NCI-H82 treated with DMSO at 0.1 percent for 48 hours (cell line): ENCODE results near the gene ITIH4.
A peak's percentile ranks its signal among the peaks of the same experiment; 100 is the strongest.

ENCODE experiments used
- DNase-seq: peaks from one replicate; lab custom pipeline; 2025; ENCODE audit not compliant: unreplicated experiment; lab: John Stamatoyannopoulos, UW

ITIH4 gene

DNA sequence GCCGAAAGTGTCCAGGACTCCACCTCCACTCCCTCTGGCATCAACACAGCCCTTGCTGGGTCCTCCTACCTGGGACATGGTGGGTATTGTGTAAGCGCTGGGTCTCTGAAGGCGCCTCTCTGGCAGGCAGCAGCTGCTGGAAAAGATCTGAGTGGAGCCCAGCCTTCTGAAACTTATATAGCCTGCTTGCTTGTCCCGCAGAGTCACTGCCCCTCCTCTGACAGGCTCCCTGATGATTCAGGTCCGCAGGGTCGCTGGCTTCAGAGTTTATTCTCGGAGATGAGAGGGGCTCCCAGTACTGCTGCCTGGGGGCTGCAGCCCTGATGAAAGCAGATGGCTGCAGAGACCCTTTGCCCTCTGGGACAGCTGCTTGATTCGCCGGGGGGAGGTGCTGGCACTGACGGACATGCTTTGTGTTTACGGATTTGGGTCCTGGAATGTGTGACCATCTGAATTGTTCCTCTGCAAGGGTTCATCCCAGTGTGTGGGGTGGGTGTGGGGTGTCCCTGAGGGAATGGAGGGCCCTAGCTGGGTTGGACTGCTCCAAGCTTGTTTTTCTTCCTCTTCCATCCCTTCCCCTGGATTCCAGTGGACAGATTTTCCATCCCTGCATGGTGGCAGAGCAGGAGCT is 4.5 kb upstream of the ITIH4 start, which contains the start of gene MUSTN1:
MUSTN1 (minus strand) TSS at position 149 of the 631 bp plus-strand sequence; CDS start at position 78, 71 bp downstream.
- DNase-seq = peak; percentile 16

DNA sequence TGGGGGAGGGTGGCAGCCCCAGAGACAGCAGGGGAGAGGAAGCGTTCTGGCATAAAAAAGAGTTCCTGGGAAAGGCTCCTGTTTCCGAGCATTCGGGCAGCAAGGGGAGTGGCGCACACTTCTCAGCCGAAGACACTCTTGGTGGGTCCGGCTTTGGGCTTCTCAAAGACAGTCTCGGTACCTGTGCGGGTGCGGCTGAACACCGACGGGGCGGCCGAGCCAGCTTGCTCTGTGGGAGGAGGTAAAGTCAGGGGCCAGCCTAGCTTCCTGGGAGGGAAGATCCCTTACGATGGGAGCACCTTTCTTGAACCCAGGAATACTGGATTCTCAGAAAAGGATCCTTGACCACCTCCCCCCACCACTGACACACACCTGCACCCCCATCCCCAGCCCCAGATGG is 2.7 kb upstream of the ITIH4 start:
- DNase-seq = no peak

DNA sequence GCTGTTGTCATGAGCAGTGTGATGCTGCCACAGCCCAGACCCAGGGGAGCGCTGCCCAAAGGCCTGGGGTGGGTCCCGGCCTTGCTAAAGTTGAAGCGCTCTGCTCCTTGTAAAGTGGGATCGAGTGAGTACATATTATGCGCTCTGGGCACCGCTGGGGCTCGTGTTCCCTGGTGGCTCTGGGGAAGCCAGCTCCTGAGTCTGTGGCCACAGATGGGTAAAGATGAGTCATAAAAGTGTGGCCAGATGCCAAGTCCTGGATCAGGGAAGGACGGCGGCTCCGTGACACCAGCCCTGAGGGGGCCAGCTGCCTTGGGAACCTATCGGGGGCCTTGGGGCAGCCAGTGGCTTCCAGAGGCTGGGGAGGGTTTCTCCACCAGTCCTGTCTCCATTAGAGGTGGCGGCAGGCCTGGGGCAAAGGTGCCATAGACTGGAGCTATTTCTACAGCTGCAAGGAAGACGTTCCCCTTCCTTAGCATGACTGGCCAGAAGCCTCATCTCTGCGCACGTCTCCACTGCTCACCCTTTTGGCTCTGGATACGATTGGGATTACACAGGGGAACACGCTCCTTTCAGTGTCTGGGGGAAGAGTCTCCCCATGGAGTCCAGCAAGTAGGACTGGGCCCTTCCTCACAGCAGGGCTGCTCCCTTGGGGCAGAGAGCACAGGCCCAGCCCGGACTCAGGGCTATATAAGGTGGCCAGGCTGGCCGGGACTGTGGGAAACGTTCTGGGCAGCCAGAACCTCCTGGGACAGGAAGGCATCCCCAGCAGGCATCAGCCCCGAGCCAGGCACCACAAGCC is 1.2 kb upstream of the ITIH4 start:
- no peak for DNase-seq

DNA sequence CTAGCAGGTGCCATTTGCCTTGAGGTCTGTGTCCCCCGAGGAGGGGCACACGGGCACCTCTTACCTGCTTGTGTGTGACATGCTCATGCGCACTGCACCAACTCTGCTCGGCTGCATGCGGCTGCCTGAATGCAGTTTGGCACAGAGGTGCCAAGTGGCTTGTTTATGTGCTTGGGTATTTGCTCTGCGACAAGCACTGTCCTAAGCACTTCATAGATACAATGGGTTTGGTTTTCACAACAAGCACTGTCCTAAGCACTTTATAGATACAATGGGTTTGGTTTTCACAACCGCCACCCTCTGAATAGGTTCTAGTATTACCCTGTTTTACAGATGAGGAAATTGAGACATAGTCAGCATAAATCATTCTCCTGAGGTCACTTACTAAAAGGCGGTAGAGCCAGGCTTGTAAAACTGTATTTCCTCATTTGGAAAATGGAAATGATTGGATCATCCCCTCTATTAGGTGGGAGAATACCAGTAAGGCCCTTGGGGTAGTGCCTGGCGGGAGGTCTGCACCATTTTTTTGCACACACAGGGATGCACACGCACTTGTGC is 487 bp downstream of the ITIH4 start:
- no peak for DNase-seq

DNA sequence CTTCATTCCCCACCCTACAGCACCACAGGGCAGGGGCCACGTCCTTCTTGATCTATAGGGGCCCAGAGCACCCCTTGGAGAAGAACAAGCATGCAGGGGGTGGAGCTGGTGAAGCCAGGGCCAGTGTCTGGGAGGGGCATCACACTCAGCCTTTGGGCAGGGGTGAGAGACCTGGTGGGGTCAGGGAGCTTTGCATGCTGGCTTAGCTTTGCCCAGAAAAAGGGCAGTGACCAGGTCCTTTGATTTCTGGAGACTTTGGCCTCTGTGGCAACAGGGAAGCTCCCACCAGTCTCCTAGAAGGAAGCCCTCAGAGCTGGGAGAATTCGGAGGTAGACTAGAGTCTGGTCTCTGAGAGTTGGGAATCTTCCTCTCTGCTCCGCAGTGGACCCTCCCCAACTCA is 990 bp downstream of the ITIH4 start:
- DNase-seq = no peak

DNA sequence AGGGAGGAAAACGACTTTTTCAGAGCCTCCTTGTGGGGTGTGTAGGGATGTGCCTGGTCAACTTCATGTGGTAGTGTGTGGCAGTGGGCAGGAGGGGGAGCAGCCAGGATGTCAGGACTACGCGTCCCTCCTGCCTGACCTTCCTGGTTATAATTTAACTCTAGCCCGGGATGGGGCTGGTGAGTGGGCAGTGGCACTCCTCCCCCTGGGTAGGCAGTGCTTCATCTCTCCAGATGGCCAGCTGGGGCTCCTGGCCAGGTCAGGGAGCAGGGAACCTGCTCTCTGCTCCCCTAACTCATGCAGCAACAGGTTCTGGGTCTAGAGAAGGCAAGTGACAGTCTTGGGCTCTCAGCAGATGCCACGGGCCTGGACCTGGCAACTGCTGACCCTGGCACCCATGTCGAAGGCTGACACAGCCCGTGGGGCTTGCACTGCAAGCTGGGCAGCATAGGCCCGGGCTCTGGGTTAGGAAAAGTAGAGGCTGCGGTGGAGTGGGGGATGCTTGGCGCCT is 2.6 kb downstream of the ITIH4 start:
- DNase-seq = no peak

DNA sequence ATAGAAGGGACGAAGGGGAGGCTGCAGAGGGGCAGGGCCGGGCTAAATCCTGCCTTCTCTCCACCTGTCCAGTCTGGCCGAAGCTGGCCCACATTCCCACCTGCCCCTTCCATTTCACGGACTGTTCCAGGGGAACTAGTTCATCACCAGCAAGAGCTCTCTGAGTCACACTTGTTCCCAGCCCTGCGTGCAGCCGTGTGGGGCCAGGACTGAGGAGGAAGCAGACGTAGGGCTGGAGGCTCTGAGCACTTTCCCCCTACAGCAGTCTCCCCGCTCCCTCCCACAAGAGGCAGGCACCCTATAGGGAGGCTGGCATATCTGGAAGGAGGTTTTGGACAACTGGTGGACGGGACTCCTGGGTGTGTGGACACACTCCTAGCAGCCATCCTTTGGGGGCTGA is 3.0 kb downstream of the ITIH4 start:
- no peak for DNase-seq

DNA sequence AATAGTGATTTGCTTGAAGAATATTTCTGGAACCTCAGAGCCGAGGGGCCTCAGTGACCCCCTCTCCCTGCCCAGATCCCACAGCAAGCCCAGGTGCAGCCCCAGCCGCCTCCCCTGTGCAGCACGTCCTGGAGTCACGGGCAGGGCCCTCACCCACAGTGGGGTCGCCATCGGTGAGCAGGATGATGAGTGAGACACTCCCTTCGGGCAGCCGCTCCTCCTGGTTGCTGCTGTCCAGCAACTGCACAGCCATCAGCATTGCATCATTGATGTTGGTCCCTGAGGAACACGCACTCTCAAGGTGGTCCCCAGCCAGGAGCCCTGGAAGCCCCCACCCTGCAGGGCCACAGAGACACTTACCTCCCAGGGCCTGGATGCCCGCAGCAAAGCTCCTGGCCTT is 6.4 kb downstream of the ITIH4 start:
- DNase-seq = no peak

DNA sequence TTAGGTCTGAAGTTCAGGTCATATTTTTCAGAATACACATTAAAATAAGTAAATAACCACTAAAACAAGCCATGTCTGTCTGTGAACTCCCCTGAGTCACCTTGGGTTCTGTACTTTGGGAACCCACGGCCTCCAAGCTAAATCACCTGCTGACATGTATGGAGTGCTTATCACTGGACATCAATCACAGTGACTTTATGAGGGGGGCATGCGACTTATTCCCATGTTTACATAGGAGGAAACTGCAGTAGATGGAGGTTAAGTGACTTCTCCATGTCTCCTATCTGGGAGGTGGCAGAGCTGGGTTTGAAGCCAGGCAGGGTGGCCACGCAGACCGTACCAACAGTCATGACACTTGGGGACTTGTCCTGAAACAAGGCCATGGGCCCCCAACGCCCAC is 8.1 kb downstream of the ITIH4 start:
- DNase-seq = no peak

DNA sequence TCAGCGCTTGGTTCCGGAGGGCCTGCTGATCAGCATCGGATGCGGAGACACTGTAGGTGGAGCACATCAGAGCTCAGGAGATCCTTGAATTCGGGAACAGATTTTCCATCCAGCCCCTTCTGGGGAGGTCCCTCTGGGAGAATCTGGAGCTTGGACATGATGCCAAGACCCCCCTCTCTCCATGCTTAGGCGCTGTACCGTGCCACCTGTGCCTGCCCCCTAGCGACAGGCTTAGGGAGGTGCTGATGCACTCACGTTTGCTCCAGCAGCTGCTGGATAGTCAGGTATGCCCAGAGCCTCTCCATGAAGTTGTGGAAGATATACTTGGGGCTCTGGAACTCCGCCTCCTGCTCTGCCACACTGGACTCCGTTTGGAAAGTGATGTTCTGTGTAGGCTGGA is 9.7 kb downstream of the ITIH4 start:
- no peak for DNase-seq

DNA sequence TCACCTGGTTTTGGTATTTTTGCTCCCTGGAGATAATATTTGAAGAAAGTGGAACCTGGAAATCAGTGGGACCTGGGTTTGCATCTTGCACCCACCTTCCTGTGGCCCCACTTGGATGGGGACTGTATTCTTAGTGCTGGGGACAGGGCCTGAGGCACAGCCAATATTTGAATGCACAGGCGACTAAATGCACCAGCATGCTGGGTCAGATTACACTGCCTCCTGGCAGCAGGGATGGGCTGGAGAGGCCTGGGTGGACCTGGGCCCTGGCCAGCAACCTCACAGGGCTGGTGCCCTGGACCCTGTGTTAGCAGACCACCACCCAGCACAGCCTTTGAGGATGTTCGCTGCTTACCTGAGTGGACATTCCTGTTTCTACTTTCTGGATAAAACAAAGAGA is 10.5 kb downstream of the ITIH4 start:
- DNase-seq = no peak

DNA sequence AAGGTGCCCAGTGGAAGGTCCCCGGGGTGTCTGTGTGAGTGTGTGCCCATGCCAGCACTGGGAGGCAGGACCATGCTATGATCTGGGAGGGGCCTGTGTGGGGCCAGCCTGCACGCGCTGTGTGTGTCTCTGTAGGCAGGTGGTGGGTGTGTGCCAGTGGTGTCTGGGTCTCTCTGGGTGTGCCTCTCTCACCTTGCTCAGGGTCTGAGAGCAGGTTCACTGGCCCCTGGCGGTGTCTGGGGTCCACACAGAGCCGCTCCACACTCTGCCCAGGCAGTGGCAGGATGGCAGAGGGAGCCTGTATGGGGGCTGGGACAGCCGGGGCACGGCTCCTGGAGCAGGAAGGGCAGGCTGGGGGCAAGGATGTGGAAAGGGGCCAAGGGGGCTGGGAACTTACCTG is 12.6 kb downstream of the ITIH4 start:
- DNase-seq = no peak

DNA sequence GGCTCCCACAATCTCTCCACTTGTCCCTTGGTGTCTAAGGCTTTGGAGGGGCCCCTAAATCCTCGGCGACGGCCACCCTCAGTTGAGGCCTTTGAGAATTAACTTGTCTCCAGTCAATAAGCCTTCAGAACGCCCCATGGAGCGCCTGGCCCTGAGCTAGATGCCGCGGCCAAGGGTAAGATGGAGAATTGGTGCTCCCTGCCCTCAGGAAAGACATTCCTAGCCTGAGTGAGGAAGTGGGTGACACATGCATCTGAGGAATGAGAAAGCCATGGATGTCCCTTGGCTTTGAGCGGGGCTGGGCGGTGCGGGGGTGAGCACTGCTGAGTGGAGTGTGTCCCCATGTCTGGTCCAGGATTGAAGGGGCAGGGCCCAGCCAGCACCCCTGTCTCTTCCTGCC is 13.3 kb downstream of the ITIH4 start:
- DNase-seq = no peak

DNA sequence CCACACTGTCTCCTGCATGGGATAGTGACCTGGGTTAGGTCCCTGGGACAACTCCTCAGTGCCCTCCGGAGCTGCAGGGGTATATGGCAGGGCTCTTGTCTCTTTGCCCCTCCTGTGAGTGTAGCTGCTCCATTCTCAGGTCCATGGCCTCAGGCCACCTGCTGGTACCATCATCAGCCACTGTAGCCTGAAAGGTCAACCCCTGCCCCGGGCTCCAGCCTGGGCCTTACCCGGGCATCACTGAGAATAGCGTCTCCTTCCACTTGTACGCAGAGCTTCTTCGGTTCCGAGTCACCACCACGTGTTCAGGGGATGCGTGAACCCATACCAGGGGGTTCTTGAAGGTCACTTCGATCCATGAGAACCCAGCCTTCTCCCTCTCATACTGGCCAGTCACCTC is 13.8 kb downstream of the ITIH4 start:
- no peak for DNase-seq

DNA sequence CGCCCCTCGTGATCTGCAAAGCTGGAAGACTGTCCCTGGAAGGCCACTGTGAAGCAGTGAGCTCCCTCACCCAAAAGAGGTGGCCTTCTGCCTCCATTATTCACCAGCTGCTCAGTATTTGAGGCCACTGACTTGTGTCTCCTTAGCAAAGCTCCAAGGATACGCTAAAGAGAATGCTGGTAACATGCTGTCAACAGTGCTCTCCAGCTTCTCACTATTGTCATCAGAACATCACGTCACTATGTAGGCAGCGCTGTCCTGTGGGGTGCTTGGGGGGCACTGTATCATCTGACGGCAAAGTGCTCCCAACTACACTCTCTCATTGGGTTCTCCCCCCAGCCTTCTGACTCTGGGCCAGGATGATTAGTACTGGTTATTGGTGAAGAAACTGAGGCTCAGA is 14.3 kb downstream of the ITIH4 start:
- no peak for DNase-seq

DNA sequence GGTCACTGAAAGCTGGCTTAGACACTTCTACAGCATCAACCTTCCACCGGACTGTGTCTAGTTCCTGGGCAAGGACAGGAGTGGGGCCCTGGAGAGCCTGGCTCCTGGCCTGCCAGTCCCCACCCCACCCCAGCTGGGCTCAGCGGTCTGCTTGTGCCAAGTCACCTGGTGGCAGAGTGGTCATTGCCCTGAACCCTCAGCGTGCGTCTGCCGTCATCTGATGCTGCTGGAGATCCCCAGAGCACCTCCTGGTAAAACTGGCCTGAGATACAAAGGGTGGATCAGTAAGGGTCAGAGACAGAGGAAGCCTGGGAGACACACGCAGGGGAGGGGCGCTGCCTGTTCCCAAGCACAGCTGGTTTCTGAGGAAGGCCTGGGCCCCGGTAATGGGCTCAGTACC is 16.7 kb downstream of the ITIH4 start:
- no peak for DNase-seq

DNA sequence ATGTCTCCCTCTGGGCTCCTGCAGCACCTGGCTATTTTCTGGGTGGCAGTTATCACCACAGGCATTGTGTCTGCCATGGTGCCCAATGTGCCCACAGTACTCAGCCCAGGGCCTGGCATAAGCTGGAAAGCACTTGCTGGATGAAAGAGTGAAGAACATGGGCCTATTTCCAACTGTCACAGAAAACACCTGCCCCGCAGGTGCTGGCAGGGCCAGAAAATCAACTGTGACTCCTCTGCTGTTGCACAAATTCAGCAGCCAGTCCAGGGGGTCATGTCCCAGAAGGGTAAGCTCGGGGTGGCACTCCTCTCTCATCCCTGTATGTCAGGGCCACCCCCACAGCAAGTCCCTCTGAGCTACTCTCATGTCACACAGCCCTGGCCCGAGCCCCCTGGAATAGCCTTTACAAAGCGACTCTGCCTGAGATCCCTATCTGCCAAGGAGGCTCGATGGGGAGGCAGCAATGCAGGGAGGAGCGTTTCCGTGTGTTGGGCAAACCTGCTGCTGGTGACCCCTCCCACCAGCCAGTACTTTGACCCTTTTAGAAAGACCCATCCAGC is 18.9 kb downstream of the ITIH4 start:
- DNase-seq = no peak

DNA sequence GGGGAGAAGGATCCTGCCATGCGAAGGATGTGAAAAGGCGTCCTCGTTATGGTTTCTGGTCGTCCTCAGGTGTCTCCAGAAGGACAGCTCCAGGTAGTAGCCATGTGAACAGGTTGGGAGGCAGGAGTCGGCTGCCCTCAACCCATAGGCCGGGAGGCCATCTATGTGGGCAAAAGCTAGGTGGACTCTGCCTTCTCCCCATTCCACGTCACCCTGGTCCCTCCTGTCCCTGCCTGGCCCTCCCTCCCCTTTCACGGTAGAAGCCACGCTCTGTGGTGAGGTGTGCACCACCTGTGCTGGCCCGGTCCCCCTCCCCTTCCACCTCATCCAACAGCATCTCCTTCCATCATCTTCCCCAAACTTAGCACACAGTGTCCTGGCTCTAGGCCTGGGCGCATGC is 19.5 kb downstream of the ITIH4 start:
- no peak for DNase-seq

DNA sequence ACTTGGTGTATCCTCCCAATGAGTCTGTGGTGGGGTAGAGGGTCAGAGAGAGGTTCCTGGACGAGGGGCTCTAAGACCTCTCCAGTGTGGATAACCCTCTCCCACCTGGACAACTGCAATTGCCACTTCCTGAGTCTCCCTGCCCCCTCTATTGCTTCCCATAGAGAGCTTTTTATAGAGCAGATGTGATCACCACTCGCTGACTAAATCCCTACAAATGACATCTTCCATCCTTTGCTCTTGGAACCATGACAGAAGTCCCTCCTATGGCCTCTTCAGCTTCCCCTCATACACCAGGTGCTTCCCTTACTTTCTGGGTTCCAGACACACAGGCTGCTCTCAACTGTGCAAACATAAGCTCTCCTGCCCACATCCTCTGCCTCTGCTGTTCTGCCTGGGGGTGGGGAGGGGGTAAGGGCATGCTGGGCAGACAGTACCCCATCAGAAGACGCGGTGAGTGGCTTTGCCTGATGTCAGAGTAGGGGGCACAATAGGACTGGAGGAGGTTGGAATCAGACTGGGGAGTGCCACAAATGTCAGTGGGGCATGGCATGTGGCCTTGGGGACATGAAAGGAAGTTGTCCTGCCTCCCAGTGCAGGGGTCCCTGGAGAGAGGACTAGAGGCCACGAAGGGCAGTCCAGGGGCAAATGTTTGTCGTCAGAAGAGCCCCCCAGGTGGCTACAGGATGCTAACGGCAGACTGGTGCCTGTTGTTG is 20.7 kb downstream of the ITIH4 start:
- DNase-seq = no peak

DNA sequence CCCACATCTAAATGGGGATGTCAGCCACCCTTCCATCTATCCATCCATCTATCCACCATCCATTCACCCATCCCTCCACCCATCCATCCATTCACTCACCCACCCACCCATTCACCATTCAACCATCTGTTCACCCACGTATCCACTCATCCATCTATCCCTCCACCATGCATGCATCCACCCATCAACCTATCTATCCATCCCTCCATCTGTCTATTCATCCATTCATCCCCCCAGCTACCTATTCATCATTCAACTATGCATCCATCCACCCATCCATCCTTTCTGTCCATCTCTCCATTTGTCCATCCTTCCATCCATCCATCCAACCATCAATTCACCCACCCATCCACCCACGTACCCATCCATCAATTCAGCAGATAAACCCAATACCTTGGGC is 21.3 kb downstream of the ITIH4 start:
- no peak for DNase-seq
